GM19455 (cell line): ENCODE measurements around the gene EXOC6B.

ENCODE experiments used
- ATAC-seq: cut with Tn5 transposase; IDR thresholded peaks from one replicate; pipeline ENCODE4 v1.9.1; 2021; ENCODE audit not compliant: unreplicated experiment

EXOC6B gene

DNA sequence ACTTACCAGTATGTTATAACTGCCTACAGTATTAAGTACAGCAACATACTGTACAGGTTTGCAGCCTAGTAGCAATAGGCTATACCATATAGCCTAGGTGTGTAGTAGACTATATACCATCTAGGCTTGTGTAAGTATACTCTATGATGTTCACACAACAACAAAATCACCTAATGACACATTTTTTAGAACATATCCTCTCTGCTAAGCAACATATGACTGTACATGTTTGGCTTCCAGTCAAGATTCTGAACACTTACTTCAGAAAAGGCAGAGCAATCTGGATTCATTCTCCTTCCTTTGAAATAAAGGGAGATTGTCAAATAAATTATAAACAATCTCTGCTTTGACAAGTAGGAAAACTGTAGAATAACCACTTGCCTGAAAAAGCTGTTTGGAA lies 81.8 kb downstream of the EXOC6B start:
- no peak for ATAC-seq

GRCh38 chr2:72743481-72743880 lies 82.4 kb downstream of the EXOC6B start:
- no peak for ATAC-seq

- no peak for ATAC-seq
Observed at GRCh38 chr2:72738096-72738495, 87.7 kb downstream of the EXOC6B start.

- no peak for ATAC-seq
Observed at GRCh38 chr2:72734432-72734831, 91.4 kb downstream of the EXOC6B start.

- ATAC-seq: no peak
Observed at GRCh38 chr2:72731116-72731515, 94.7 kb downstream of the EXOC6B start.

DNA sequence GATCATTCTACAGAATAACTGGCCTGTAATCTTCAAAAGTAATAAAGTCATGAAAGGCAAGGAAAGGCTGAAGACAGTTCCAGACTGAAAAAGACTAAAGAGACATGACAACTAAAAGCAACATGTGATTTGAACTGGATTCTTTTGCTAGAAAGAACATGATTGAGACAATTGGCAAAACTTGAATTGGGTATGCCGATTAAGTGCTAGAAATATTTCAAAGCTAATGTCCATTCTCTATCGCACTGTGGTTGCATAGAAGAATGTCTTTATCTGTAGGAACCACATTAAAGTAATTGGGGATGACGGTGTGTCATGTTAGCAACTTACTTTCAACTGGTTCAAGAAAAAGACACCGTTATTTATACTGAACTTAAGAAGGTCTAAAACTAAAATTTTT lies 98.5 kb downstream of the EXOC6B start:
- ATAC-seq: no peak

GRCh38 chr2:72723769-72724370 lies 102.0 kb downstream of the EXOC6B start:
- ATAC-seq: no peak

DNA sequence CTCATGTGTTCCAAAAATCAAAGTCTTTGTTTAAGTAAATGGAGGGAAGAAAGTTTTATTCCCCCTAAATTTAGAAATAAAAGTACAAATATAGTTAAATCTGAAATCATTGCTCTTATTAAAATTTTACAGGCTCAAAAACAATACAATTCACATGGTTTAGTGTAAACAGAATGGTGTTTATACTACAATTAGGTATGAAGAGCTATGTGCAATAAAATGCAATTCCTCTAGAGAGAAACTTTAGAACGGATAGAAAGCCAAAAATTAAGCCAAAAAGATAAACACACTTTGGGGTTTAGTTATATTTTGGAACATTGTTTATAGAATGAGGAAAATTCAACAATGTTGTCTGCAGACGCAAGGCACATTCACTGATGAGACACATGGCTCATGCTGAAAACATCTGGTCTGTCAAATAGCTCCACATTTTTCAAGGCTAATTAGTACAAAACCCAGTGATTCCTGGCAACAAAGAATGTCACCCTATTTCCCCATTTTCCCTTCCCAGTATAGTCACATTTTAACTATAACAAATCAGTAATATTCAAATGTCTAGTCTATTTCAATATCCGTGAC lies 103.3 kb downstream of the EXOC6B start:
- no peak for ATAC-seq

GRCh38 chr2:72719416-72719815 lies 106.4 kb downstream of the EXOC6B start:
- no peak for ATAC-seq

DNA sequence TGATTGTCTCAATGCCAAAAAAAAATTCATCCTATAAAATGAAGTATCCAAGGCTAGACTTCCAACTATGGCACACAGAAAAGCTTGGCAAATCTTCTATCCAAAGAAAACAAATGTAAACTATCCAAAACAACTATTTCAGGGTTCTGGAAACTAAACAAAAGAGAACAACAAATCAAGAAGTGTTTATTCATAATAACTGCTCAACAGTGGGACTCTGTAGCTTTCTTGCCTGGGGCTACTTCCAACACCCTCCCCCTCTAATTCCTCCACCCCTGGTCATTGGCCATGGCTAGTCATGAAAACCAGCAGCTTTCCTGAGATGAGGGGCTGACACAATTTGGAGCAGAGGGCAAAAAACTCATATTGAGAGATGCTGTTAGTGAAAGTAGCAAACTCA lies 107.0 kb downstream of the EXOC6B start:
- ATAC-seq: no peak

GRCh38 chr2:72716601-72717000 lies 109.2 kb downstream of the EXOC6B start:
- ATAC-seq: no peak

- ATAC-seq: no peak
Observed at GRCh38 chr2:72713857-72714256, 112.0 kb downstream of the EXOC6B start.

DNA sequence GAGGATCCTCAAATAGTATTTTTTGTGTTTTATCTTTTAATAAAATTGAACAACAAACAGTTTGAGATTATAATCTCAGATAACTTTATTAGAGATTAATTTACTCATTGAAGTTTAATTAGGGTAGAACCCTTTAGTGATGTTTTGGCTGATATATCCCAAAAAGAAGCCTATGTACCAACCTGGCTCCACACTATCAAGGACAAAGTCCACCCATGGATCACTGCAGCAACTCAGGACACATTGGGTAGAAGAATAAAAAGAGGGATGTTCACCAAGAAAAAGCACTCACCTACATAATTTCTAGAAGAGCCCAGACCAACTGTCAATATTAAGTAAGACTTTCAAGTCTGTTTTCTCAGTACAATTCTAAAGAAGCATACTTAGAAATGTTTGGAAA lies 112.9 kb downstream of the EXOC6B start:
- no peak for ATAC-seq

GRCh38 chr2:72712304-72712703 lies 113.5 kb downstream of the EXOC6B start:
- no peak for ATAC-seq

- ATAC-seq: no peak
Observed at GRCh38 chr2:72710418-72711152, 115.2 kb downstream of the EXOC6B start.

- no peak for ATAC-seq
Observed at GRCh38 chr2:72708236-72708635, 117.6 kb downstream of the EXOC6B start.

- no peak for ATAC-seq
Observed at GRCh38 chr2:72698300-72698699, 127.5 kb downstream of the EXOC6B start.

DNA sequence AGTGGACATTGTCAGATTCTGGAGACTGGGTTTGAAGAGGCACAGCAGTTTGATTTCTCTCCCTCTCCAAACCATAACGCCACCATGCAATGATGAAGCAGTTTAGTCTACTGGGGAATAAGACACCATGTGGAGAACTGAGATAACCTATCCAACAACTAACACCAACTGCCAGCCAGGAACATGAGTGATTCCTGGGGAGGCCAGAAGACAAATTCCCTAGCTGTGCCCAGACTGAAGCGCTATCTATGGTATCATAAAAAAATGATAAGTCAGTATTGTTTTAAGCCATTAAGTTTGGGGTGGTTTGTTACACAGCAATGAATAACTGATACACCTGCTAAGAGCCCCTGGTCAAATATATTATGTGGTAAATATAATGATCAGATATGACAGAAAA lies 129.3 kb downstream of the EXOC6B start:
- ATAC-seq: no peak

GRCh38 chr2:72695676-72696075 lies 130.2 kb downstream of the EXOC6B start:
- ATAC-seq: no peak

GRCh38 chr2:72694715-72695496 lies 130.9 kb downstream of the EXOC6B start:
- ATAC-seq: no peak

- no peak for ATAC-seq
Observed at GRCh38 chr2:72689579-72690195, 136.1 kb downstream of the EXOC6B start.
